Glutamatergic neuron (in vitro differentiated cells): Measurements from ENCODE around the gene DMC1. TPM values are rescaled to one million over a fixed set of nuclear protein-coding genes. Genes with fewer than 3 reads are reported as not detected.

Experiments
- DNase-seq: peaks from one replicate; pipeline ENCODE4 v3.0.0; 2022
- H3K27ac Mint-ChIP-seq: one replicate; pipeline ENCODE4 v1.8.0; 2020; ENCODE audit warnings: mild to moderate bottlenecking, mixed read lengths, inconsistent platforms; ENCODE audit not compliant: unreplicated experiment
- H3K27me3 Mint-ChIP-seq: one replicate; pipeline ENCODE4 v1.8.0; 2020; ENCODE audit warnings: mild to moderate bottlenecking, moderate library complexity, mixed read lengths, inconsistent platforms; ENCODE audit not compliant: unreplicated experiment
- H3K36me3 Mint-ChIP-seq: one replicate; pipeline ENCODE4 v1.8.0; 2020; ENCODE audit warnings: mild to moderate bottlenecking, mixed read lengths, inconsistent platforms; ENCODE audit not compliant: unreplicated experiment
- H3K4me1 Mint-ChIP-seq: one replicate; pipeline ENCODE4 v1.8.0; 2020; ENCODE audit warnings: mild to moderate bottlenecking, low read depth, mixed read lengths, inconsistent platforms; ENCODE audit not compliant: unreplicated experiment
- H3K4me3 Mint-ChIP-seq: one replicate; pipeline ENCODE4 v1.8.0; 2020; ENCODE audit warnings: mild to moderate bottlenecking, mixed read lengths, inconsistent platforms; ENCODE audit not compliant: unreplicated experiment
- H3K9me3 Mint-ChIP-seq: one replicate; pipeline ENCODE4 v1.8.0; 2020; ENCODE audit warnings: mild to moderate bottlenecking, moderate library complexity, mixed read lengths, inconsistent platforms; ENCODE audit not compliant: unreplicated experiment
- total RNA-seq: library from RNA; stranded (reverse); fragmentation: NEBNext Ultra II Directional; extraction: Animal tissue kit (Norgen Biotek cat#: 25700); gene quantifications from one replicate; pipeline ENCODE4 v1.2.1, GENCODE V29; 2021; ENCODE audit not compliant: unreplicated experiment
- TF ChIP-seq, protein P1 (sequence below): fragments of 200-600 bp; sonication (generic); IDR thresholded peaks from one replicate; pipeline ENCODE4 v1.5.0; 2021; ENCODE audit not compliant: partially characterized antibody, unreplicated experiment

The DMC1 gene
- total RNA-seq, 1 donor from 2014 or later, result 4.2 TPM

DNA sequence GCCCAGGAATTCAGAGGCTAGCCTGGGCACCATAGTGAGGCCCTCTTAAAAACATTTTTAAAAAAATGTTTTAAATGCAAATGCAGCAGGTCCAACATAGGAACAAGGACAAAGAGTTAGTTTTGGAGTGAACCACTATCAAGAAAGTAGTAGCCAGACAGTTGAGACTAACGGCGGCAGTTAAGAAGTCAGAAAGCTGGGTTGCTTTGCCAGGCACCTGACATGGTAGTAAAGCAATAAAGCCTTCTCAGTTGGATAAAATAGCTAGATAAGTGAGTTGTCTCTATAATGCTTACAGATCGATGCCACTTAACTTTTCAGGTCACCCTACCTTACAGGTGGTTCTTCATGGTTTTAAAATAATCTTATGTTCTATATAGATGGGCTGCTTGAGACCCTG lies 47.0 kb downstream of the DMC1 start:
- Mint-ChIP-seq H3K27me3 (no peaks in the 10 kb centered on the region), H3K4me1 (no peaks in the 10 kb centered on the region), H3K4me3 (no peak overlapping the region), H3K36me3 (no peaks in the 10 kb centered on the region), H3K9me3 (no peaks in the 10 kb centered on the region), H3K27ac (no peak overlapping the region)
- TF ChIP-seq, protein P1, sequence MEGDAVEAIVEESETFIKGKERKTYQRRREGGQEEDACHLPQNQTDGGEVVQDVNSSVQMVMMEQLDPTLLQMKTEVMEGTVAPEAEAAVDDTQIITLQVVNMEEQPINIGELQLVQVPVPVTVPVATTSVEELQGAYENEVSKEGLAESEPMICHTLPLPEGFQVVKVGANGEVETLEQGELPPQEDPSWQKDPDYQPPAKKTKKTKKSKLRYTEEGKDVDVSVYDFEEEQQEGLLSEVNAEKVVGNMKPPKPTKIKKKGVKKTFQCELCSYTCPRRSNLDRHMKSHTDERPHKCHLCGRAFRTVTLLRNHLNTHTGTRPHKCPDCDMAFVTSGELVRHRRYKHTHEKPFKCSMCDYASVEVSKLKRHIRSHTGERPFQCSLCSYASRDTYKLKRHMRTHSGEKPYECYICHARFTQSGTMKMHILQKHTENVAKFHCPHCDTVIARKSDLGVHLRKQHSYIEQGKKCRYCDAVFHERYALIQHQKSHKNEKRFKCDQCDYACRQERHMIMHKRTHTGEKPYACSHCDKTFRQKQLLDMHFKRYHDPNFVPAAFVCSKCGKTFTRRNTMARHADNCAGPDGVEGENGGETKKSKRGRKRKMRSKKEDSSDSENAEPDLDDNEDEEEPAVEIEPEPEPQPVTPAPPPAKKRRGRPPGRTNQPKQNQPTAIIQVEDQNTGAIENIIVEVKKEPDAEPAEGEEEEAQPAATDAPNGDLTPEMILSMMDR, result no peak
- no peak for DNase-seq

DNA sequence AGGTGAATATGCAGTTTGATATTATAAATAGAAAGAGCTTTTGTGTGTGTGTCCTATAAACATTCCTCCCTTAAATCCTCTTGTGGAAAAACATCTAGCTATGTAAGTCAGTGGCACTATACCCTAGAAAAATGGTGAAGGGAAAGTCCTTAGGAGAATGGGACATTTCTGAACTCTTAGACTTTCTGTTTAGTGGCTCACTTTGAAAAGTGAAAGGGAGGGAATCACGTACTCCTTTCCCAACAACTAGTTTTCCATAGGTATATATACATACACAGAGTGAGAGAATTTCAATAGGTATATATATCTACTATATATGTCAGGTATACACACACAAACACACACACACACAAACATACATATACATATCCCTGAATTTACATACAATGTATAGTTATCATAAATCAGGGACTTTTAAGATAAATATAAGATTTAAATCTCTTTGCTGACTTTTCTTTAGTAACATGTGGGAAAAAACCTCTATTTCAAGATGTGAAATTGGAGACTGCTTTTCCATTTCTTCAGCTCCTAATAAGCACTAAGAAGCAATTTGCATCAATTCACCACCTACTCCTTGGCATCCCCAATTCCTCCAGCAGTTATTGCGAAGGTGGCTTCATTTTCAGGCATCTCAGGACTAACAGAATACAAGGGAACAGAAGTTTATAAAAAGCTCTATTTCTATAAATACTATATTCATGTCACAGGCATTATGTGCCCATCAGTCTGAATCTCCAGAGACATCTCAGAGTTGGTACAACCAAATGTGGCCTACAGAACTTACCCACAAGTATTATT lies 50.3 kb downstream of the DMC1 start:
- Mint-ChIP-seq H3K4me1 (no peaks in the 10 kb centered on the region), H3K9me3 (no peaks in the 10 kb centered on the region), H3K4me3 (no peak overlapping the region), H3K27me3 (no peaks in the 10 kb centered on the region), H3K36me3 (no peaks in the 10 kb centered on the region), H3K27ac (no peak overlapping the region)
- TF ChIP-seq, protein P1, result no peak
- no peak for DNase-seq

DNA sequence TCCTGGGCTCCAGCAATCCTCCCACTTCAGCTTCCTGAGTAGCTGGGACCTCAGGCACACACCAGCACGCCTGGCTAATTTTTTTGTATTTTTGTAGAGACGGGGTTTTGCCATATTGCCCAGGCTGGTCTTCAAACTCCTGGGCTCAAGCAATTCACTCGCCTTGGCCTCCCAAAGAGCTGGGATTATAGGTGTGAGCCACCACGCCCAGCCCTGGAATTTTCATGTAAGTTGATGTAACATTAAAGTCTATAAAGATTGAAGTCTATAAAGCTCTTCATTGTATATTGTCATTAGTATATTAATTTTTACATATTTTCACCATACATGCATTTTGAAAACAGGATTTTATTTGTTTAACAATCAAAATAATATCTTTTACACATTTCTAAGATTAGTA lies 51.4 kb downstream of the DMC1 start:
- DNase-seq, result no peak
- H3K4me1 Mint-ChIP-seq, result no peaks in the 10 kb centered on the region
- H3K36me3 Mint-ChIP-seq, result no peaks in the 10 kb centered on the region
- H3K9me3 Mint-ChIP-seq, result peaks cover under 1% of the 10 kb centered on the region
- H3K27ac Mint-ChIP-seq, result no peak overlapping the region
- TF ChIP-seq, protein P1, result no peak
- no peak overlapping the region for H3K4me3 Mint-ChIP-seq
- no peaks in the 10 kb centered on the region for H3K27me3 Mint-ChIP-seq

DNA sequence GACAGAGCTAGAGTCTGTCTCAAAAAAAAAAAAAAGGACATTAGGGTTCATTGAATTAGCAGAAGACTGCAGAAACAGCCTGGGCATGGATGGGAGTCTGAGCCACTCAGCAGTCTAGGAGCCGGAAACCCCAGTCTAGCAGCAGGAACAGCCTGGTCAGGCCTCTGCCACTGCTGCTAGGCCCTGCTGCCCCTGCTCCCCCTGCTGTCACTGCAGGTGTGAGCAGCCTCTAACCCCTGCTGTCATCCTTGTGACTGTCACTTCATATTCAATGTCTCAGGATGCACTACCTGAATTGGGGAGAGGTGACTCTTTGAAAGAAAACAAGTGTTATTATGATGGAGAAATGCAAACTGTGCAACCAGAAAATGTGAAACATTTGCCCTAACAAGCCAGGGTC lies 56.9 kb downstream of the DMC1 start:
- no peaks in the 10 kb centered on the region for H3K4me1 Mint-ChIP-seq
- TF ChIP-seq, protein P1, result no peak
- H3K27ac Mint-ChIP-seq, result peak overlapping the region; percentile 38
- DNase-seq, result peak; percentile 63
- H3K9me3 Mint-ChIP-seq, result peaks cover 5% of the 10 kb centered on the region
- H3K27me3 Mint-ChIP-seq, result peaks cover 3% of the 10 kb centered on the region
- no peak overlapping the region for H3K4me3 Mint-ChIP-seq
- H3K36me3 Mint-ChIP-seq, result no peaks in the 10 kb centered on the region

DNA sequence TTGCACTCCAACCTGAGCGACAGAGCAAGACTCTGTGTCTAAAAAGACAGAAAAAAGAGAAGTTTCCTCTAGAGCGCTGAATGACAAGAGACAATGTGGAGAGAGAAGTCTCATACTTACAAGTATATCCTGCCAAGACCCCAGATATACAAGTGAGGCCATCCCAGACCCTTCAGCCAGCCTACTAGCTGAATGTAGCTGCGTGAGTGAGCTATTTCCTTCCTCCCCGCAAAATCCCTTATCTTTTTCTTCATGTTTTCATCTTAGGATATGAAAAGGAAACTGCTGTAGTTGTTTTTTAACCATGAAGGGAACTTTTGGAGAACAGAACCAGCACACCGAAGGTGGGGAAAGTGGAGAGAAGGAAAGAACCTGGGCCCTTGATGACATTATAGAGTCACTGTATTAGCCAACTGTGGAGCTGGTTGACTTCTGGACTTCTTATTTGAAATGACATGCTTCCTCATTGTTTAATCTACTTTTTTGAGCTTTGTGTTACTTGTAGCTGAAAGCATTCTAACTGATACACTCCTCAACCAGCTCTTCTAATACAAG lies 59.5 kb downstream of the DMC1 start:
- no peak for DNase-seq
- Mint-ChIP-seq H3K4me3 (no peak overlapping the region), H3K27me3 (peaks cover 7% of the 10 kb centered on the region), H3K36me3 (no peaks in the 10 kb centered on the region), H3K9me3 (peaks cover 10% of the 10 kb centered on the region), H3K27ac (no peak overlapping the region), H3K4me1 (no peaks in the 10 kb centered on the region)
- TF ChIP-seq, protein P1, result no peak
